Suprapubic skin (tissue), 3 donors: ENCODE data around the gene NR2E1.

Experiments used
- POLR2A ChIP-seq, 2 donors: fragments of 450-650 bp; IDR thresholded peaks; one replicate each; pipeline ENCODE4 v1.6.1; 2017; ENCODE audit warnings: antibody characterized with exemption in 2 of 2, mild to moderate bottlenecking in 2 of 2, moderate library complexity in 2 of 2
- TF ChIP-seq, protein P1 (sequence below), 2 donors: fragments of 200-600 bp in 1 of 2; fragments of 450-650 bp in 1 of 2; sonication (generic) in 1 of 2; IDR thresholded peaks; one replicate each; pipeline ENCODE4 v1.5.1; 2016 to 2019; ENCODE audit warnings: antibody characterized with exemption in 2 of 2, mild to moderate bottlenecking in 1 of 2, moderate library complexity in 1 of 2

DNA sequence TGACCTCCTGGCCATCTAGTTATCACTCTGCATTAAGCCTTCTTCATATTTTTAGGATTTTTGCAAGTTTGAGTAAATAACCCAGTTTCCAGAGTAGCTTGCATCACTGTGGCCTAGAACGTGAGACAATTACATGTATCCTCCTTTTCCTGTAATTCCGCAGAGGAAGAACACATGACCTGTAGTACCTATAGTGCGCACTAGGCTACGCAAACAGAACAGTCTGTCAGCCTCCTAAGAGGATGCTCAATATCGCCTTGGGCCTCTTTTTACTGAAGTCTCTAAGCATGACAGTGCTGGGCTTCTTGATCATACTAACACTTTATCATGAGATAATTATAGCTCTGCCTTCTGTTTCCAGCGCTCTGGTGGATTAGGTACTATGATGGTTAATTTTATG lies 20.2 kb upstream of the NR2E1 start:
- TF ChIP-seq, protein P1, sequence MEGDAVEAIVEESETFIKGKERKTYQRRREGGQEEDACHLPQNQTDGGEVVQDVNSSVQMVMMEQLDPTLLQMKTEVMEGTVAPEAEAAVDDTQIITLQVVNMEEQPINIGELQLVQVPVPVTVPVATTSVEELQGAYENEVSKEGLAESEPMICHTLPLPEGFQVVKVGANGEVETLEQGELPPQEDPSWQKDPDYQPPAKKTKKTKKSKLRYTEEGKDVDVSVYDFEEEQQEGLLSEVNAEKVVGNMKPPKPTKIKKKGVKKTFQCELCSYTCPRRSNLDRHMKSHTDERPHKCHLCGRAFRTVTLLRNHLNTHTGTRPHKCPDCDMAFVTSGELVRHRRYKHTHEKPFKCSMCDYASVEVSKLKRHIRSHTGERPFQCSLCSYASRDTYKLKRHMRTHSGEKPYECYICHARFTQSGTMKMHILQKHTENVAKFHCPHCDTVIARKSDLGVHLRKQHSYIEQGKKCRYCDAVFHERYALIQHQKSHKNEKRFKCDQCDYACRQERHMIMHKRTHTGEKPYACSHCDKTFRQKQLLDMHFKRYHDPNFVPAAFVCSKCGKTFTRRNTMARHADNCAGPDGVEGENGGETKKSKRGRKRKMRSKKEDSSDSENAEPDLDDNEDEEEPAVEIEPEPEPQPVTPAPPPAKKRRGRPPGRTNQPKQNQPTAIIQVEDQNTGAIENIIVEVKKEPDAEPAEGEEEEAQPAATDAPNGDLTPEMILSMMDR (IDR thresholded peaks at IDR 0.05): no peak
- TF ChIP-seq POLR2A (IDR thresholded peaks at IDR 0.05): no peak
